Mononuclear cell (primary cell): ENCODE data around the gene WDR76. TPM values are rescaled to one million over a fixed set of nuclear protein-coding genes. Genes with fewer than 3 reads are reported as not detected.
"Not testable (repeated sequence)": the region's sequence is repeated elsewhere in the genome, so short reads cannot be mapped to it uniquely, and the experiment has no call there.

Source experiments
- H3K27me3 ChIP-seq: 2 replicates; pipeline ENCODE4 v1.6.0; 2011; ENCODE audit warnings: low read length, control low read depth; ENCODE audit not compliant: insufficient read depth
- H3K4me1 ChIP-seq: 2 replicates; pipeline ENCODE4 v1.5.1; 2011; ENCODE audit warnings: mild to moderate bottlenecking, low read length, control low read depth; ENCODE audit not compliant: insufficient read depth
- H3K4me3 ChIP-seq: 2 replicates; pipeline ENCODE4 v1.5.1; 2011; ENCODE audit warnings: mild to moderate bottlenecking, low read length, moderate library complexity
- H3K9me3 ChIP-seq: 2 replicates; pipeline ENCODE4 v1.5.1; 2011; ENCODE audit warnings: low read depth, mild to moderate bottlenecking, control low read depth, low read length
- total RNA-seq: library from RNA; depleted of rRNA; stranded (reverse); fragments of >200 nt; gene quantifications from one replicate; pipeline ENCODE4 v1.2.3, GENCODE V29; 2012

Gene WDR76
- total RNA-seq, 1 donor: 6.7 TPM

GRCh38 chr15:43832485-43832884 is 5.7 kb downstream of the WDR76 start:
- H3K4me3 ChIP-seq, H3K9me3 ChIP-seq, H3K27me3 ChIP-seq: not testable (repeated sequence)
- H3K4me1 ChIP-seq: peaks cover 12% of the 10 kb centered on the region

- Histone ChIP-seq H3K4me3 (no peak overlapping the region), H3K9me3 (no peaks in the 10 kb centered on the region), H3K27me3 (no peaks in the 10 kb centered on the region), H3K4me1 (no peaks in the 10 kb centered on the region)
Observed at GRCh38 chr15:43845421-43845820, 18.6 kb downstream of the WDR76 start.

- no peaks in the 10 kb centered on the region for H3K27me3 ChIP-seq
- H3K9me3 ChIP-seq: no peaks in the 10 kb centered on the region
- no peaks in the 10 kb centered on the region for H3K4me1 ChIP-seq
- no peak overlapping the region for H3K4me3 ChIP-seq
Observed at GRCh38 chr15:43851251-43851650, 24.4 kb downstream of the WDR76 start.

DNA sequence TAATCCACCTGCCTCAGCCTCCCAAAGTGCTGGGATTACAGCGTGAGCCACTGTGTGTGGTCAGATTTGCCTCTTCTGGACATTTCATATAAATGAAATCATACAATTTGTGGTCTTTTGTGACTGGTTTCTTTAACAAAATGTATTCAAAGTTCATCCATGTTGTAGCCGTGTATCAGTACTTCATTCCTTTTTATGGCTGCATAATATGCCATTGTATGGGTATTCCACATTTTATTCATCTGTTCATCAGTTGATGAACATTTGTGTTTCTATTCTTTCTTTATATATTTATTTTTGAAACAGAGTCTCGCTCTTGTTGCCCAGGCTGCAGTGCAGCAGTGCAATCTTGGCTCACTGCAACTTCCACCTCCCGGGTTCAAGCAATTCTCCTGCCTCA is 25.8 kb downstream of the WDR76 start:
- H3K27me3 ChIP-seq: no peaks in the 10 kb centered on the region
- H3K4me3 ChIP-seq: no peak overlapping the region
- no peaks in the 10 kb centered on the region for H3K4me1 ChIP-seq
- H3K9me3 ChIP-seq: no peaks in the 10 kb centered on the region

- Histone ChIP-seq H3K4me1 (no peaks in the 10 kb centered on the region), H3K9me3 (no peaks in the 10 kb centered on the region), H3K27me3 (no peaks in the 10 kb centered on the region), H3K4me3 (no peak overlapping the region)
Observed at GRCh38 chr15:43854801-43855200, 28.0 kb downstream of the WDR76 start.

- Histone ChIP-seq H3K9me3 (no peaks in the 10 kb centered on the region), H3K4me3 (no peak overlapping the region), H3K27me3 (no peaks in the 10 kb centered on the region), H3K4me1 (no peaks in the 10 kb centered on the region)
Observed at GRCh38 chr15:43859546-43859945, 32.7 kb downstream of the WDR76 start.

DNA sequence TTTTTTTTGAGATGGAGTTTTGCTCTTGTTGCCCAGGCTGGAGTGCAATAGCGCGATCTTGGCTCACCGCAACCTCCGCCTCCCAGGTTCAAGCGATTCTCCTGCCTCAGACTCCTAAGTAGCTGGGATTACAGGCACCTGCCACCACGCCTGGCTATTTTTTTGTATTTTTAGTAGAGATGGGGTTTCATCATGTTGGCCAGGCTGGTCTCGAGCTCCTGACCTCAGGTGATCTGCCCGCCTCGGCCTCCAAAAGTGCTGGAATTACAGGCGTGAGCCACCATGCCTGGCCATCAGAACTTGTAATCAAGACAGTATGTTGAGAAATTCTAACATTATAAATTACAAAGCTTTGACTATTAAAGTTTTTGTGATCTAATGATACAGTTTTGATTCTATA is 39.8 kb downstream of the WDR76 start:
- not testable (repeated sequence) for H3K4me3 ChIP-seq, H3K4me1 ChIP-seq, H3K27me3 ChIP-seq, H3K9me3 ChIP-seq

GRCh38 chr15:43867096-43867495 is 40.3 kb downstream of the WDR76 start:
- H3K4me1 ChIP-seq: no peaks in the 10 kb centered on the region
- H3K27me3 ChIP-seq: no peaks in the 10 kb centered on the region
- H3K4me3 ChIP-seq: no peak overlapping the region
- no peaks in the 10 kb centered on the region for H3K9me3 ChIP-seq

GRCh38 chr15:43868406-43868805 is 41.6 kb downstream of the WDR76 start:
- no peaks in the 10 kb centered on the region for H3K9me3 ChIP-seq
- no peaks in the 10 kb centered on the region for H3K27me3 ChIP-seq

DNA sequence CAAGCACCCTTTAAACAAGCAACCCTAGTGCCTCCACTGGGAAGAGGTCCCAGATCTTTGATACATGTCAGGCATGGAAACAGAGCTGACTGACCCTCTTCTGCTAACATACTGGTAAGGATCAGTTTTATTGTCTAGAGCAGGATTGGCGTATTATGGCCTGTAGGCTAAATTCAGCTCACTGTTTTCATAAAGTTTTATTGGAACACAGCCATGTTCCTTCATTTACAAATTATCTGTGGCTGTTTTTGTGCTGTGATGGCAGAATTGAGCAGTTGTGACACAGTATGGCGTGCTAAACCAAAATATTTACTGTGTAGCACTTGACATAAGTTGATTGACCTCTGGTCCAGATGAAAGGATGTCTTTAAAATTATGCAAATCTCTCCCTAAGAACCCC is 45.0 kb downstream of the WDR76 start:
- Histone ChIP-seq H3K9me3 (no peaks in the 10 kb centered on the region), H3K27me3 (no peaks in the 10 kb centered on the region), H3K4me3 (no peak overlapping the region), H3K4me1 (no peaks in the 10 kb centered on the region)

More at GRCh38 chr15:43868406-43868805, 41.6 kb downstream of the WDR76 start:
- no peaks in the 10 kb centered on the region for H3K4me1 ChIP-seq
- H3K4me3 ChIP-seq: no peak overlapping the region

- Histone ChIP-seq H3K27me3 (no peaks in the 10 kb centered on the region), H3K4me1 (no peaks in the 10 kb centered on the region), H3K4me3 (no peak overlapping the region), H3K9me3 (no peaks in the 10 kb centered on the region)
Observed at GRCh38 chr15:43872416-43873020, 45.7 kb downstream of the WDR76 start.

- Histone ChIP-seq H3K9me3 (no peaks in the 10 kb centered on the region), H3K4me3 (no peak overlapping the region), H3K27me3 (no peaks in the 10 kb centered on the region), H3K4me1 (no peaks in the 10 kb centered on the region)
Observed at GRCh38 chr15:43873651-43874050, 46.8 kb downstream of the WDR76 start.

- Histone ChIP-seq H3K4me3 (no peak overlapping the region), H3K27me3 (no peaks in the 10 kb centered on the region), H3K4me1 (no peaks in the 10 kb centered on the region), H3K9me3 (no peaks in the 10 kb centered on the region)
Observed at GRCh38 chr15:43876872-43877271, 50.1 kb downstream of the WDR76 start.

DNA sequence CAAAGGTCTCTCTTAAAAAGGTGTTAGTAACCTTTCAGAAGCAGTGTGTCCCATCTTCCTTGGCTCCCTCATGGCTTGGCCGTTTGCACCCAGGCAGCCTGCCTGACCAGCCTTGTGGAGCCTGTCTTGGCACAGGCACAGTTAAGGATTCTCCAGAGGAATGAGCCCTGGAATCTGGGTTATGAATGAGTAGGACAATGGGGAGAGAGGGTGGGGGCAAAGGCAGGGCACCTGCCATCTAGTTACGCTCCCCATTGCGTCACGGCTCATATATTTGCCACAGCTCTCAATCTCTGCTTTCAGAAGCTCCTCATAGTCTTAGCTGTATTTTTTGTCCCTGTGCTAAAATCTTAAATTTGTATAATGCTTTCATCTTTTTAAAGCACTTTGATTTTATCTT is 50.6 kb downstream of the WDR76 start:
- H3K9me3 ChIP-seq: no peaks in the 10 kb centered on the region
- H3K4me3 ChIP-seq: no peak overlapping the region
- no peaks in the 10 kb centered on the region for H3K4me1 ChIP-seq
- no peaks in the 10 kb centered on the region for H3K27me3 ChIP-seq

DNA sequence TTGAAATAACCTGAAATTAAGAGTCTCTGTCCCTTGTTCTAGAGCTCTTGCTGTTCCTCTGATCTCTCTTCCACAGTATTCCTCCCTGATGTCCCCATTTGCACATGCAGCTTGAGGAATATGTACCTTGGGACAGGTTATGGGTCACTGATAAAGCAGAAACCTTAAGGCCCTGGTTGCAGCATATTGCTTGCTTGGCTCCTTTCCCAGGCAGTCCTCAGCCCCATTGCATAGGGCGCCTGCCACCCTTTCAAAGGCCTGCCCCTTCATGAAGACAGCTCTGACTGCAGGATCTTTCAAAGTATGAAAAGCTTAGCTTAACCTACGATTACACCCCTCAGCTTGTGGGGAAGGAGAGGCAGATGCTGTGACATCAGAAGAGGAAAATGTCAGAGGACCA is 51.6 kb downstream of the WDR76 start:
- H3K4me3 ChIP-seq: no peak overlapping the region
- no peaks in the 10 kb centered on the region for H3K4me1 ChIP-seq
- no peaks in the 10 kb centered on the region for H3K9me3 ChIP-seq
- no peaks in the 10 kb centered on the region for H3K27me3 ChIP-seq
